OCI-LY7 (cell line): ENCODE data around the gene MAGI1.

Experiments
- EZH2phosphoT487 ChIP-seq: fragments of 200-600 bp; sonication (generic); IDR thresholded peaks from 2 replicates; pipeline ENCODE4 v1.6.1; 2018; ENCODE audit warnings: low read depth, borderline replicate concordance, mild to moderate bottlenecking, mixed run types, antibody characterized with exemption, low read length, moderate library complexity, mixed read lengths
- TF ChIP-seq, protein P1 (sequence below): fragments of 200-600 bp; sonication (generic); conservative IDR thresholded peaks from 2 replicates; pipeline ENCODE4 v1.5.1; 2014; ENCODE audit warnings: mild to moderate bottlenecking, antibody characterized with exemption, low read length, moderate library complexity, mixed read lengths

DNA sequence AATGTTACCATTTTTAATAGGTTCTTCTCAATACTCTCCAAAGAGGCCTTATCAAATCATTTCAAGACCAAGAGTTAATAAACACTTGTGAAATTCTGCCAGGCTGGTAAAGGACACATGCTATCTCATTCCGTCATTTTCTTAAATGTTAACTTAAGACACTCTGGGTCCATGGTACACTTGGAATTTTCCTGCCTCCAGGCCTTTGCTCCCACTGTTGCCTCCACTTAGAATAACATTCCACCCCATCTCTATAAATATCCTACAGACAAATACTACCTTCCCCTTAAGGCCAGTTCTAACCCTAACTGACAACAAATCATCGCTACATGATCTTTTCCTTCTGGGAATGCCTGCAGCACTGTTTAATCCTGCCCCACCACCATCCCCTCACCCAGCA is 24.1 kb downstream of the MAGI1 start:
- TF ChIP-seq, protein P1, sequence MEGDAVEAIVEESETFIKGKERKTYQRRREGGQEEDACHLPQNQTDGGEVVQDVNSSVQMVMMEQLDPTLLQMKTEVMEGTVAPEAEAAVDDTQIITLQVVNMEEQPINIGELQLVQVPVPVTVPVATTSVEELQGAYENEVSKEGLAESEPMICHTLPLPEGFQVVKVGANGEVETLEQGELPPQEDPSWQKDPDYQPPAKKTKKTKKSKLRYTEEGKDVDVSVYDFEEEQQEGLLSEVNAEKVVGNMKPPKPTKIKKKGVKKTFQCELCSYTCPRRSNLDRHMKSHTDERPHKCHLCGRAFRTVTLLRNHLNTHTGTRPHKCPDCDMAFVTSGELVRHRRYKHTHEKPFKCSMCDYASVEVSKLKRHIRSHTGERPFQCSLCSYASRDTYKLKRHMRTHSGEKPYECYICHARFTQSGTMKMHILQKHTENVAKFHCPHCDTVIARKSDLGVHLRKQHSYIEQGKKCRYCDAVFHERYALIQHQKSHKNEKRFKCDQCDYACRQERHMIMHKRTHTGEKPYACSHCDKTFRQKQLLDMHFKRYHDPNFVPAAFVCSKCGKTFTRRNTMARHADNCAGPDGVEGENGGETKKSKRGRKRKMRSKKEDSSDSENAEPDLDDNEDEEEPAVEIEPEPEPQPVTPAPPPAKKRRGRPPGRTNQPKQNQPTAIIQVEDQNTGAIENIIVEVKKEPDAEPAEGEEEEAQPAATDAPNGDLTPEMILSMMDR: no peak
- no peak for TF ChIP-seq EZH2phosphoT487
